Activated CD4-positive, alpha-beta T cell treated with anti-CD3 and anti-CD28 coated beads, Interleukin-2, amount 50 U/mL, for 4 hours (primary cell): ENCODE results near the gene OR6B2.
A peak's percentile ranks its signal among the peaks of the same experiment; 100 is the strongest.
"Not testable (repeated sequence)": the region's sequence is repeated elsewhere in the genome, so short reads cannot be mapped to it uniquely, and the experiment has no call there.

Source experiments
- DNase-seq, 2 experiments: peaks; one replicate each; pipeline ENCODE4 v3.0.0-alpha.2; 2020

OR6B2 gene

DNA sequence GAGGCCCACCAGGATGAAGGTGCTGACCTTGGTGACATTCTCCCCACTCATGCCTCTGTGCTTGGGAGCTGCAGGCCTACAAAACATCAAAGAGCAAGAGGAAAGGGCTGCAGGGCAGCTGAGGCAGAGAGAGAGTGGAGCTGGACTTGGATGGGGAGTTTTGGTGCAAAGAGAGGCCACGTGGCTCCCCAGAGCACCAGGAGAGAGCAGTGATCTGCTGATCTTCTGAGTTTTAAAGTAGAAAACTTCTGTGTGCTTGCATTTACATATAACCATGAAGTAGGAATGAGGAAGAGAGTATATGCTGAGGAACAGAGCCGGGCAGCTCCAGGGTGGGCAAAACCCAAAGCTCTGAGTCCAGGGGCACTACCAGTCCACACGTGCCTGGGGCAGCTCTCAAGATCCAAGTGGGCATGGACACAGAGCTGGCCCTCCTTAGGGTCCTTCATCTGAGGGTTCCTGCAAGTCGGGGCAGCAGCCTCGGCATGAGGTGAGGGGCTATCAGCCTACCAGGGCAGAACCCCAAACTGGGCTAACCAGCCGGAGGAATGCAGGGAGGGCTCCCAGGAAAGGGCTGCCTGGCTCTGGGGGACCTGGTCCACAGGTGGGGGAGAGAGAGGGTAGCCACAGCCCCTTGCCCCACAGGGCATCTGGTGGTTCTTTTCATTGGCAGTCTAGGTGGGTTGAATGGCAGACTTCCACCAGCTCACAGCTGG, at the start of gene OR6B2:
OR6B2 (minus strand) TSS at position 51 of the 716 bp plus-strand sequence; CDS start at position 51, 0 bp downstream.
- DNase-seq: no peak

GRCh38 chr2:240078631-240079030, 48.4 kb upstream of the OR6B2 start:
- no peak for DNase-seq

- DNase-seq: no peak
Measured at GRCh38 chr2:240077442-240077841, 47.2 kb upstream of the OR6B2 start.

DNA sequence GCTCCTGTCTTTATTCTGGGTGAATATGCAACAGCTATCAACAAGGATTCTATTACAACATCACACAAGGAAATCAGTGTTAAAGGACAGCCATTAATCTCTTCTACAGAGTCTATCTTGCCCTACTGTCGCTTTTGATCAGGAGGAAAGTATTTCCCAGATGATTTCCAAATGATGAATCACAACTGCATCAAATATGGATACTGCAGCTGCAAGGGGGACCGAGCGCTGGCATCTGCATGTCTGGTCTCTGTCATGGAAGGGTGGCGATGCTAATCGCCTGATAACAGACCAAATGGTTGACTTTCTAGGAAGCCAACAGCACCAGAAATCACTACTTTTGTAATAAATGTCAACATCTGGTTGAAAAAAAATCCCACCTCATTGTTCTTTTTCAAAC, 44.3 kb upstream of the OR6B2 start:
- no peak for DNase-seq

DNA sequence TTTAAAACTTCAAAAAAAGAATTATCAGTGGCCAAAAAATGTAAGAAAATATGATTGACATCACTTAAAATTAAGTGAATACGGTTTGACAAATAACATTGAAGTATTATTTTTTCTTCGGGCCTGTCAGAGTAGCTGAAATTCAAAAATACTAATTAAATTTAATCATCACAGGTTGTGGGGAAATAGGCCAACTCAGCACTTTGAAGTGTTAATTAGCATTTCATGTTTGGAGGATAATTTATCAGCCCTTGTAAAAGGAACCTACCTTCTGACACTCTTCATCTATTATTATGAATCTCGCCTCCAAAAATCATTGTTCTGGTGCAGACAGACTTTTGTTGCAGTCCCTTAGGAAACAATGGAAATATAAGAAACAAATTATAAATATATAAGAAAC, 40.7 kb upstream of the OR6B2 start:
- no peak for DNase-seq

GRCh38 chr2:240069829-240070228, 39.6 kb upstream of the OR6B2 start:
- no peak for DNase-seq

DNA sequence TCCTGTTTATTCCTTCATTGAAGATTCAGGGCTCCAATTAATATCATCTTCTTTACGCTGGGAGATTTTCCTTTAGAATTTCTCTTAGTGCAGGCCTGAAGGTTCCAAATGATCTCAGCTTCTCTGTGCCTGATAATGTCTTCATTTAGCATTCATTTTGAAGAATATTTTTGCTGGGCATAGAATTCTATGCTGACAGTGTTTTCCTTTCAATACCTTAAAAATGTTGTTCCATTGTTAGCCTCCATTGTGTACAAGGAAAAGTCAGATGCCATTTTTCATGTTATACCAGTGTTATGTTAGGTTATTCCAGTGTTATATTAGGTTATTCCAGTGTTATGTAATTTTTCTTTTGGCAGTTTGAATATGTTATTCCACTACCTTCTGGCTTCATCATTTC, 38.0 kb upstream of the OR6B2 start:
- DNase-seq: no peak

DNA sequence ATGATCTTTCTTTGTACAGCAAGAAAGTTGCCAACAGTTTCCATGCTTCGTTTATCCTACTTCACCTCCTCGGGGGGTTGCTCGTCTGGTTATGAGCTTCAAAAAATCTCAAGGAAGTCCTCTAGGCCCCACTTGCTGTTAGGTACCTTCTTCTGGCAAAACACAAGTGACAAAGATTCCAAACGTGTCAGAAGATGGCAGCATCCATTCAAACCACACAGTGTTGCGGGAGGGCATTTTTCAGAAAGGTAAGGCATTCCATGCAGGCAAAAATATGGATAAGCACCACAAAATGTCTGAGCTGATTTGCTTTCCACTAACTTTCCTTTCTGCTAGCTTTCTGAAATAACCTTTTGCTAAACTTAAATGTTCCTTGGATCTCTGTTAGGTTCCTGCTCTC, 36.3 kb upstream of the OR6B2 start:
- DNase-seq: no peak

- no peak for DNase-seq
Measured at GRCh38 chr2:240064898-240065297, 34.7 kb upstream of the OR6B2 start.

GRCh38 chr2:240060977-240061591, 30.9 kb upstream of the OR6B2 start:
- peak; percentile 33 to 34 for DNase-seq

DNA sequence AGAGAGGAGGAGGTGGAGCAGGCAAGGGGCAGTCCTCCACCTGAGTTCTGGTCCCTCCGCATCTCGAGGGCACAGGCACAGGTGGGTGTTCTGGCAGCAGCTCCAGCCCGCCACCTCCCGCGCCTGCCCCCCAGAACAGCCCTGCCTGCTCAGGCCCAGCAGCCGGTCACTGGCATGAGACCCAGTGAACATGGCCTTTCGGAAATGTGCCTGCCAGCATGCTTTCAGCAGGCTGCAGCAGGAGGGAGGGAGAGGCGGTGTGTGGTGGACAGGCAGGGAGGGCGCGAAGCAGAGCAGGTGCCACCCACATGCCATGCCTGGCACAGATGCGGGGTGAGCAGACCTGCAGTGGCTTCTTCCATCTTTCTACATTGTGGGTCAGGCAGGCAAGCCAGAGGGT, 26.4 kb upstream of the OR6B2 start:
- no peak for DNase-seq

DNA sequence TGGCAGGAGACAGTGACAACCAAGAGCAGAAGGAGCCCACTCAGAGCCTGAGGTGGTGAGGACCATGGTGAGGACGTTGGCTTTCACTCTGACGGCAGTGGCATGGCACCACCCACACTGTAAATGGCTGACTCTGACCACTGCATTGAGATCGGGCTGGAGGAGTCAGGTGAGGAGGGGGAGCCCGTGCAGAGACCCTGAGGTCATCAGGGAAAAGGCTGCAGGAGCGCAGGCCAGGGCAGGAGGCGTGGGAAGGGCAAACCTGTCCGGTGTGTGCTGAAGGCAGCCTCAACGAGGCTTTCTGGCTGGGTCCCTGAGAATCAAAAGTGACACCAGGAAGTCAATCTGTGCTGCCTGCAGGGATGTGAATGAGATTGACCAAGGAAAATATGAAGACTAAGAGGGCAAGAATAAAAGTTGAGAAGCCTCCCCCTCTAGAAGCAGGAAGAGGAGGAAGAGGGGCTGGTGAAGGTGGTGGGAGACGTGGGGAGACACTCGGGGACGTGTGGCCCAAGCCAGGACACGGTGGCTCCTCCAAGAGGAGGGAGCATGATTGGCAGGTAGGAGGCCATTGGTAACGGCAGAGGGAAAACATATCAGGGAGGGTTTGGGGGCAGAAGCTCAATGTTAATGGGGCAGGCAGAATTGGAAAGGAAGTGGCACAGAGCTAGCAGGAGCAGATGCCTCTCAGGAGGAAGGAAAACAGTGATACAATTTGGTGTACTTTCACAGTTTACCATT, 25.1 kb upstream of the OR6B2 start:
- no peak for DNase-seq

- DNase-seq: no peak
Measured at GRCh38 chr2:240053173-240054155, 23.2 kb upstream of the OR6B2 start, which contains the start of gene OR6B3. Gene OR6B3 (minus strand): TSS chr2:240053521.

DNA sequence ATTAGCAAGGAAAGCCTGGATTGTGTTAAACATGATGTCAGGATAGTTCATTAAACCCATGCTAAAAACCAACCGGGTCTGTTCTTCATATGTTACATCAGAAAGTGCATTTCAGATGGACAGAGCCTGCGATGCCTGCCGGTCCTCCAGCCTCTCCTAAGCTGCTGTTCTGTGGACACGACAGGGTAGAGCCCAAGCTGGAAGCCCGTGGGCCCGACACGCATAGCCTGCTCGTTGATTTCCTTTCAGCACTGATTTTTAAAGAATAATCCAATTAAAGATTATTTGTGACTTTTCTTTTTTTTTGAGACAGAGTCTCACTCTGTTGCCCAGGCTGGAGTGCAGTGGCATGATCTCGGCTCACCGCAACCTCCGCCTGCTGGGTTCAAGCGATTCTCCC, 22.3 kb upstream of the OR6B2 start:
- no peak for DNase-seq

DNA sequence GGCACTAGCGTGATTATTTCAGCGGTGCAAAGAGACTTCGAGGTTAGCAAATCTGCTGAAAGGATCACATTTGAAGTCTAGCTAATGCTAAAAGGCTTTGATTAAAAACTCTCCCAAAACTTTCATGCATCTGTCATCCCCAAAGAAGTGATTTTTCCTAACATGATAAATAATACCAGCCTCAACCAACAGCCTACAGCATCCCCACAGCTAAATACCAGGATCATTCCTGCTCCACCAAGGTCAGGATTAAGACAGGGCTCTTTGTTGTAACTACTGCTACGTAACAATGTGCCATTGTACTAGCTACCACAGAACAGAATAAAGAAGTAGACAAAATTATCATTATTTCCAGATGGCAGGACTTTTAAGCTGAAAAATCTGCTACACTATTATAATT, 21.5 kb upstream of the OR6B2 start:
- DNase-seq: no peak

DNA sequence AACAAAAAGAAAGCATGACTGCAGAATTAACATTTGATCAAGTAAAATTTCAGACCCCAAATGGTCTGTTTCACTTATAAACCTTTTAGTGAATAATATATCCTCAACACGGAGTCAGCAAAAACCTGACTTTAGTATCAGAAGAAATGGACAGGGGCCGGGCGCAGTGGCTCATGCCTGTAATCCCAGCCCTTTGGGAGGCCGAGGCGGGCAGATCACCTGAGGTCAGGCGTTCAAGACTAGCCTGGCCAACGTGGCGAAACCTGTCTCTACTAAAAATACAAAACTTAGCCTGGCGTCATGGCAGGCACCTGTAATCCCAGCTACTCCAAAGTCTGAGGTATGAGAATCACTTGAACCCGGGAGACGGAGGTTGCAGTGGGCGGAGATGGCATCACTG, 20.0 kb upstream of the OR6B2 start:
- no peak for DNase-seq

DNA sequence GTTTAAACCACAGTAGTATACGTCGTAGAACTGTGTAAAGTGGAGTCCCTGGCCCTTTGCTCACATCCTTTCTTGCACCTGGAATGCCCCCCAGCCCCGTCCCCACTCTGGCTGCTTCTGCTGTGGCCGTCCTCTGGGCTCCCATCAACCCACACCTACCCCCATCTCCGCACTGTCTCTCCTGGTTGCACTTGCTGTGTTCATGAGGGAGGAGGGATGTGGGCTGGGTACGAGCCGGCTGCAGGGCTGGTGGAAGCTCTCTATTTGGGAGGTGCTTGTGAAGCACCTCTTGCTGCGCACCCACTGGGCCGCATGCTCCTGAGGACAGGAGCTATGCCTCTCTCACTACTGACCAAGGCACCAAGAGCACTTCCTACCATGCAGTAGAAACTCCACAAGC, 18.0 kb upstream of the OR6B2 start:
- no peak for DNase-seq

GRCh38 chr2:240045098-240045497, 14.9 kb upstream of the OR6B2 start:
- no peak for DNase-seq

GRCh38 chr2:240044096-240044495, 13.9 kb upstream of the OR6B2 start:
- not testable (repeated sequence) for DNase-seq

DNA sequence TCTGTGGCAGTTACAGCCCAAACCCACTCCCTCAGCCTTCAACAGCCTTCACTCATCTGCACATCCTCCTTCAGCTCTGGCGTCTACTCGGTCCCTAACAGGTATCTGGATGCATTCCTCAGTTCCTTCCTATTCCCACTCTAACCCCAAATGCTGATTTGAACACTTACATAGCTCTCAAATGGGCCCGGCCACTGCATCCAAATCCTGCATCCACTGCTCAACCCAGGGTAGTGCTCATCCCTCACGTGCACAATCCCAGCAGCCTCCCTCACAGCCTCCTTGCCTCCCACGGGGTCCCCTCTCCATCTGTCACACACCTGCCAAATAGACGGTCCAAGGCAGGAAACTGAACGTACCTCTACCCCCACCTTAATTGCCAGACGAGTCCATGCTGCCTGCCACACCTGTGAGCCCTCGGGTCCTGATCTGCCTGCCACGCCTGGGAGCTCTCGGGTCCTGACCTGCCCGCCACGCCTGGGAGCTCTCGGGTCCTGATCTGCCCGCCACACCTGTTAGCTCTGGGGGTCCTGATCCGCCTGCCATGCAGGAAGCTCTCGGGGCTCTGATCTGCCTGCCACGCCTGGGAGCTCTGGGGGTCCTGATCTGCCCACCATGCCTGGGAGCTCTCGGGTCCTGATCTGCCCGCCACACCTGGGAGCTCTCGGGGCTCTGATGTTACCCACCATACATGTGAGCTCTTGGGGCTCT, 13.2 kb upstream of the OR6B2 start:
- no peak for DNase-seq

- DNase-seq: no peak
Measured at GRCh38 chr2:240042740-240043139, 12.5 kb upstream of the OR6B2 start.

DNA sequence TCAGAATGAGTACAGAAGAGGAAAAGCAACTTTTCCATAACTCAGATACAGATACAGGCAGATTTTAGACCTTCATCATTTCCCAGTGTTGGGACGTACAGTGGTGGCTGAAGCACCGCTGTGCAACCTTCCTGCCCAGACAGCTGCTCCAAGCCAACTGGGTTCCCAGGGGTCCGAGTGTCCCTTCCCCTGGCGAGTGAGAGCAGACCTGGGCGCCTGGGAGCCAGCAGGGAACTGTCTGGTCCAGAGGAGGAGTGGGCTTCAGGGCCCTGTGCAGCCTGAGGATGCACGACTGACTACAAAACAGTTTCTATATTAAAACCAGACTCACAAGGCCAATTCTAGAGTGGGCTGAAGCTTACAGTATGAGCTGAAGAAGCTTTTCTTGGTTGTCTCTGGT, 11.1 kb upstream of the OR6B2 start:
- DNase-seq: no peak
